Renal pelvis (tissue), 3 donors: ENCODE data around the gene OR2A5. TPM values are rescaled to one million over a fixed set of nuclear protein-coding genes. Genes with fewer than 3 reads are reported as not detected.

Source experiments
- polyA plus RNA-seq, 3 donors: library from polyadenylated mRNA; unstranded; fragments of 120-200 nt; gene quantifications; one replicate each; pipeline ENCODE4 v1.2.1, GENCODE V29; 2013; ENCODE audit not compliant: insufficient read length in 3 of 3

Gene OR2A5
- polyA plus RNA-seq, 3 donors, result 0.25 to 0.36 TPM; not detected in 1

Other genes with a start within 250 kb of the OR2A5 start
- gene TCAF1, start 146.8 kb upstream of the OR2A5 start, polyA plus RNA-seq, result 10 to 100 TPM; 79.2 to 80.9 (median 80.7) TPM
- gene OR2F2, start 113.7 kb upstream of the OR2A5 start, polyA plus RNA-seq, result not detected
- gene OR2F1, start 94.1 kb upstream of the OR2A5 start, polyA plus RNA-seq, result under 1 TPM in 2 of 3 donors, not detected in 1; 0.17 to 0.22 TPM
- not detected for gene OR6B1, start 48.6 kb upstream of the OR2A5 start, polyA plus RNA-seq
- gene OR2A25, start 20.9 kb downstream of the OR2A5 start, polyA plus RNA-seq, result not detected
- under 1 TPM in 1 of 3 donors, not detected in 2; 0.05 TPM for gene OR2A12, start 37.3 kb downstream of the OR2A5 start, polyA plus RNA-seq
- not detected for gene OR2A2, start 60.6 kb downstream of the OR2A5 start, polyA plus RNA-seq
- under 1 TPM in 1 of 3 donors, not detected in 2; 0.09 TPM for gene OR2A14, start 74.2 kb downstream of the OR2A5 start, polyA plus RNA-seq
- 10 to 100 TPM in 1 of 3 donors, 1 to 10 TPM in 2; 1.7 to 10.5 (median 3.1) TPM for gene CTAGE4, start 134.5 kb downstream of the OR2A5 start, polyA plus RNA-seq
- 10 to 100 TPM; 18.4 to 27.3 (median 19.5) TPM for gene ARHGEF35, start 146.9 kb downstream of the OR2A5 start, polyA plus RNA-seq
- gene OR2A42, start 190.7 kb downstream of the OR2A5 start, polyA plus RNA-seq, result 1 to 10 TPM in 2 of 3 donors, under 1 TPM in 1; 0.58 to 2.7 (median 2.5) TPM
- gene OR2A7, start 215.8 kb downstream of the OR2A5 start, polyA plus RNA-seq, result 10 to 100 TPM in 2 of 3 donors, 1 to 10 TPM in 1; 3.2 to 21.1 (median 19.6) TPM
- gene CTAGE8, start 220.3 kb downstream of the OR2A5 start, polyA plus RNA-seq, result 10 to 100 TPM in 1 of 3 donors, 1 to 10 TPM in 2; 5.3 to 16.3 (median 8.2) TPM